ENCODE measurements around the gene TNNT2.

TNNT2 gene

GRCh38 chr1:201360901-201361651 lies 16.4 kb downstream of the TNNT2 start:
- H3K4me3 ChIP-seq (replicated peaks; ENCODE audit: low read depth, low read length) = no peak overlapping the region
- TF ChIP-seq CTCF (IDR thresholded peaks at IDR 0.05; ENCODE audit: low read depth, low read length, missing control alignments) = no peak

DNA sequence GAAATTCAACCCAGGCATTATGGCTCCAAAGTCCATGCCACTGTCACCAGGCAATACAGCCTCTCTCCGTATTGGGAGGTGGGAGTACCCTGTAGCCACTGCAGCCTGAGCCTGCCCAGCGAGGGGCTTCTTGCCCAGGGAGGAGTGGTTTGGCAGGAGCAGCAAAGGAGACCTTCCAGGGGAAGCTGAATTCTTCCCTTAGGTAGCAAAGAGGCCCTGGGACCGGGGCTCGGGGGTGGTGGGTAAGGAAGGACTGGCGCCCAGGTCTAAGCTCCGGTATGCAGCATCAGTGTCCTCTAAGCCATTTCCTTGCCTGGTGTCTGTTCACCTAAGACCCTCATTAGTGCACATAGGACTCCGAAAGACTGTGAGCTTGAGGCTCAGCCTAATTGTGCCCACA lies 17.0 kb downstream of the TNNT2 start:
- no peak for TF ChIP-seq CTCF (IDR thresholded peaks at IDR 0.05; ENCODE audit: low read depth, low read length, missing control alignments)
- no peak overlapping the region for H3K4me3 ChIP-seq (replicated peaks; ENCODE audit: low read depth, low read length)
- DNase-seq (ENCODE audit: extremely low read depth, low read depth) = no peak

More at GRCh38 chr1:201360901-201361651, 16.4 kb downstream of the TNNT2 start:
- DNase-seq (ENCODE audit: extremely low read depth, low read depth) = no peak

DNA sequence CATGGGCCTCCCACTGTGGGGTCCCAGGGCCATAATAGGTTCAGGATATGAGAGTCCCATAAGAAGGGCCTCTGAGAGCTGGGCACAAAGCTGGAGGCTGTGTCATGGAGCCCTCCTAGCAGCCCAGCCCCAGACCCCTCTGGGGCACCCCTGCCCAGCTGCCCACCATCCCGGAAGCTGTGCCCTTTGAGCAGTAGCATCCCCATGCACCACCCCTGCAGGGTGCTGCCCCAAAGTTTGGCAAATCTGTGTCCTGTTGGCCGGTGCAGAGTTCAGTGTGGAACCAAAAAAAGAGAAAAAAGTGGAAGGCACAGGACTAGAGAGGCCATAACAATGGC lies 17.6 kb downstream of the TNNT2 start:
- H3K4me3 ChIP-seq (replicated peaks; ENCODE audit: low read depth, low read length) = no peak overlapping the region
- TF ChIP-seq CTCF (IDR thresholded peaks at IDR 0.05; ENCODE audit: low read depth, low read length, missing control alignments) = no peak
- no peak for DNase-seq (ENCODE audit: extremely low read depth, low read depth)

DNA sequence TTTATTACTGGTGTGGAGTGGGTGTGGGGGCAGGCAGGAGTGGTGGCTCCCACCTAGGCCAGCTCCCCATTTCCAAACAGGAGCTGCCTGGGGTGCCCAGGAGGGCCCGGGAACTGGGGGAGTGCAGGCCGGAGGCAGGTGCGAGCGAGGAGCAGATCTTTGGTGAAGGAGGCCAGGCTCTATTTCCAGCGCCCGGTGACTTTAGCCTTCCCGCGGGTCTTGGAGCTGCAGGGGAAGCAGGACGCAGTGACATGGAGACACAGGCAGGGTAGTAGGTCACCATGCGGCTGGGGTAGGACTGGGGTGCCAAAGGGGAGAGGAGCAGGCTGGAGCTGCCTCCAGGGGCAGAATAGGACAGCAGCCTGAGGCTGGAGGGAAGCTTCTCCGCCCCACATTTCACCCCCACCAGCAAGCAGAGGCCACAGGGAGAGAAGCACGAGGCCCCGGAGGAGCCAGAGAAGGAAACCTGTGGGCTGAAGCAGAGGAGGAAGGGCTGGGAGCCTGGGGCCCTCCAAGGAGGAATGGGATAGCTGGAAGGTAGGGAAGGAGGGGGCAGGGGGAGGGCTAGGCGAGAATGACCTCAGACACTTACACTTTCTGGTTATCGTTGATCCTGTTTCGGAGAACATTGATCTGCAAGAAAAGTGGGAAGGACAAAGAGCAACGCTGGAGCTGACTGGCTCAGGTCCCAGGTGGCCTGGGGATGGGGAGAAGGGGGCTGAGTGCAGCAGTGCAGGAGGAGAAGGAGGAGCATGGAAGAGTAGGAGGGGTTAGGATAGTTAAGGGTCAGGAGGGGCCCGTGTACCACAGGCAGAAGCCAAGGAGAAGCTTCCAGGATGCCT lies 18.2 kb downstream of the TNNT2 start:
- DNase-seq (ENCODE audit: extremely low read depth, low read depth) = no peak
- H3K4me3 ChIP-seq (replicated peaks; ENCODE audit: low read depth, low read length) = no peak overlapping the region
- TF ChIP-seq CTCF (IDR thresholded peaks at IDR 0.05; ENCODE audit: low read depth, low read length, missing control alignments) = no peak

DNA sequence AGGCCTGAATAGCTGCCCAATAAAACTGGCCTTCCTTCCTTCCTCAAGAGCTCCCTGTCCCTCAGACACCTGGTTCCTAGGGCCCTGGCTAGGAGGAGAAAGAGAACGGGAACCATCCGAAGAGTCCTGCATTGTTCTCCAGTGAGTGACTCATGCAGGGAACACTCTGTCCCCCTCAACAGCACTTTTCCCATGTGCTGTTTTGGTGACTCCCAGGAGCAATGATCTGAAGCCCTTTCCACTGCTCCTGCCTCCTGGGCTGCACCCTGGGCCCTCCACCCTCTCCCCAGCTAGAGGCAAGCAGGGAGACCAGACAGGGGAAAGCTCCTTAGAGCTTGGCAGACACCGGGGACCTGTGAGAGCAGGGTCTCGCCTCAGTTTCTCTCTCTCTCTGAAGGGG lies 18.9 kb downstream of the TNNT2 start:
- no peak for DNase-seq (ENCODE audit: extremely low read depth, low read depth)
- no peak overlapping the region for H3K4me3 ChIP-seq (replicated peaks; ENCODE audit: low read depth, low read length)
- no peak for TF ChIP-seq CTCF (IDR thresholded peaks at IDR 0.05; ENCODE audit: low read depth, low read length, missing control alignments)

GRCh38 chr1:201357636-201358348 lies 19.7 kb downstream of the TNNT2 start:
- no peak for TF ChIP-seq CTCF (IDR thresholded peaks at IDR 0.05; ENCODE audit: low read depth, low read length, missing control alignments)
- no peak for DNase-seq (ENCODE audit: extremely low read depth, low read depth)
- no peak overlapping the region for H3K4me3 ChIP-seq (replicated peaks; ENCODE audit: low read depth, low read length)

Data from HFF-Myc (cell line).